Measurements from ENCODE around the gene SDSL. TPM values are rescaled to one million over a fixed set of nuclear protein-coding genes. Genes with fewer than 3 reads are reported as not detected.

SDSL gene
- total and polyA plus RNA-seq, 4 donors = 3.0 to 25.8 (median 13.0) TPM

DNA sequence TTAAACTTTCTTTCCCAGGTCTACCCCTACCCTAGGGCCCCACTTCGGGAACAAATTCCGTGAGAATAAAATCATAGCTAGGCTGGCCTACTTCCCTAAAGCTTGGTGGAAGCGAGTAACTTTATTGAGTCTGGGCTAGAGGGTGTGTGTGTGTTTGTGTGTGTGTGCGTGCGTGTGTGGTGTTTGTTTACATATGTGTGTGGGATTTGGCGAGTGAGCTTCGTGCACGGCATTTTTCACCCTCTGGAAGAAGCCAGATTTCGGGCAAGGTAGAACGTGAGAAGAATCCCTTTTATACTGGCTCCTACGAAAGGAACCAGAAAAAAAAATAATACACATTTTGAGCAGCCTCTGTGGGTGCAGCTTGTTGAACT, 57.0 kb downstream of the SDSL start:
- WGBS, 2 donors = 5% methylated on average over 11 of the region's 11 CpGs
- no peak for TF ChIP-seq CTCF (IDR thresholded peaks at IDR 0.05; ENCODE audit: control extremely low read depth, extremely low read depth)
- Histone ChIP-seq H3K4me3 (no peak overlapping the region), H3K27ac (ENCODE audit: low read depth in 1 of 2, low read length in 1 of 2) (no peak overlapping the region), H3K9ac (ENCODE audit: insufficient read depth in 1 of 2, low read length in 2 of 2) (no peak overlapping the region), H3K4me1 (ENCODE audit: control insufficient read depth in 5 of 5, insufficient read depth in 5 of 5, low read length in 5 of 5) (no peaks in the 10 kb centered on the region), H3K9me3 (ENCODE audit: control insufficient read depth in 4 of 4, insufficient read depth in 3 of 4, low read length in 3 of 4) (peaks cover 0 to 8% (median 0%) of the 10 kb centered on the region in 4 donors), H3K36me3 (ENCODE audit: control insufficient read depth in 4 of 4, insufficient read depth in 4 of 4, low read length in 4 of 4) (no peaks in the 10 kb centered on the region), H3K27me3 (ENCODE audit: control insufficient read depth in 3 of 3, insufficient read depth in 3 of 3, low read length in 2 of 3) (peaks cover 39 to 75% (median 51%) of the 10 kb centered on the region in 3 donors)
- ATAC-seq (ENCODE audit: insufficient read depth, low FRiP score) (no peak), DNase-seq (no peak)

DNA sequence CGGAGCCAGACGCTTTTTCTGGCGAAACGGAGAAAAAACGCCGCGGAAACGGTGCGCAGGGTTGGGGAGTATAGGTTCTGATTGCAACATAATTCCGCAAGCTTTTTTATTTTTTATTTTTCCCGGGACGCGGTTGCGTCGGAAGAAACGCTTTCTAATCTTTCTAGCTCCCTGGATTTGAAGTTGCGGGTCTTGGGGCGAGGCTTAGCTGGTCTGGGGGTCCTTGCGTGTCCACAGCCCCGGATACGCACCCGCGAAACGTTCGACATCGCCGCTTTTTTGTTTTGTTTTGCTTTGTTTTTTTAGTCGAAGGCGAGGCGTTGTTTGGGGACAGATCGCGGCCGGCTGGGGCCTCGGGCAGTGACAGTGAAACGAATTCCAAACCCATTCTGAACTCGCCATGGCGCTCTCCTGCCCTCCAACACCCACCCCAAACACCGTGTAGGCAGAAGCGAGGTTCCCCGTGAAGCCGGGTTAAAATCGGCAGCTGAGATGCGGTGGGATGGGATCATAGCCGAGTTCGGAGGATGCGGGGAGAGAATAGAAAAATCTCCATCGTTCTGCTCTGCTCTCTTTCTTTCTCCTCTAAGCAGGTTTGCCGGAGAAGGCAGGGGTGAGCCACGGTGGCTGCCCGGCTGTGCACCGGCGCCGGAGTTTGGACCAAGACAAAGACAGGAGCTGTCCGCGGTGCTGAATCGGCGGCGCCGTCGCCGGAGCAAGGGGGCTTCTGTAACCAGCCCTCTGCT, 57.6 kb downstream of the SDSL start:
- Histone ChIP-seq H3K9me3 (ENCODE audit: control insufficient read depth in 4 of 4, insufficient read depth in 3 of 4, low read length in 3 of 4) (peaks cover 0 to 8% (median 0%) of the 10 kb centered on the region in 4 donors), H3K27ac (ENCODE audit: low read depth in 1 of 2, low read length in 1 of 2) (no peak overlapping the region), H3K9ac (ENCODE audit: insufficient read depth in 1 of 2, low read length in 2 of 2) (no peak overlapping the region), H3K4me1 (ENCODE audit: control insufficient read depth in 5 of 5, insufficient read depth in 5 of 5, low read length in 5 of 5) (no peaks in the 10 kb centered on the region), H3K36me3 (ENCODE audit: control insufficient read depth in 4 of 4, insufficient read depth in 4 of 4, low read length in 4 of 4) (no peaks in the 10 kb centered on the region), H3K4me3 (no peak overlapping the region), H3K27me3 (ENCODE audit: control insufficient read depth in 3 of 3, insufficient read depth in 3 of 3, low read length in 2 of 3) (peaks cover 39 to 72% (median 46%) of the 10 kb centered on the region in 3 donors)
- DNase-seq = peak; percentile 53 to 73 (median 68)
- WGBS, 2 donors = 3 to 4% methylated on average over 61 of the region's 61 CpGs
- ATAC-seq (ENCODE audit: insufficient read depth, low FRiP score) = no peak
- TF ChIP-seq CTCF (IDR thresholded peaks at IDR 0.05; ENCODE audit: control extremely low read depth, extremely low read depth) = no peak

DNA sequence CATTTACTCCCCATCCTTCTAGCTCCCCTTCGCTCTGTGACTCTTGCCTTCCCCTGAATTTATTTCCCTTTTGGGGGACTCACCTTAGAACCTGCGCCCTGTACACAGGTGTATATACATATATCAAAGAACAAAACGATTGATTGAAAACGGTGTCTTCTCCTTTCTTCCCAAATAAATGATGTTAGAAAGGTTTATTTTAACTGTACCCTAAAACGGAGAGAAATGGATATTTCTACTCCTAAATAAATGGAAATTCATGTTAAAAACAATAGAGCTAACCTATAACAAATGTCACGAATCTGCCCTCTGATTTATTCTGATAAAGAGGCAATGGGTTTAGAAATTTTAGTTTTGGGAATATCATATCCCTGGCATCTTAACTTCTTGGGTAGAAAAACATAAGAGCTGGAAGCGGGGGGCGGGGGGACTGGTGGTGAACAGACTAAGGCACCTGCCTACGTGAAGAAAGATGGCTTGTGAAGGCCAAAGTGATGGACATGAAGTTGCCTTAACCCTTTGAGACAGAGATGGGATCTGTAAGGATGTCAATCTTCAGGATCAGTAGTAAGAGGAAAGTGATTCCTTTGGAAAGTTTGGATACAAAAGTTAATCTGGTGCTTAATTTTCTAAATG, 58.3 kb downstream of the SDSL start:
- Histone ChIP-seq H3K4me1 (ENCODE audit: control insufficient read depth in 5 of 5, insufficient read depth in 5 of 5, low read length in 5 of 5) (no peaks in the 10 kb centered on the region), H3K9ac (ENCODE audit: insufficient read depth in 1 of 2, low read length in 2 of 2) (no peak overlapping the region), H3K27ac (ENCODE audit: low read depth in 1 of 2, low read length in 1 of 2) (no peak overlapping the region), H3K9me3 (ENCODE audit: control insufficient read depth in 4 of 4, insufficient read depth in 3 of 4, low read length in 3 of 4) (peaks cover 0 to 5% (median 0%) of the 10 kb centered on the region in 4 donors), H3K27me3 (ENCODE audit: control insufficient read depth in 3 of 3, insufficient read depth in 3 of 3, low read length in 2 of 3) (peaks cover 39 to 71% (median 39%) of the 10 kb centered on the region in 3 donors), H3K4me3 (no peak overlapping the region), H3K36me3 (ENCODE audit: control insufficient read depth in 4 of 4, insufficient read depth in 4 of 4, low read length in 4 of 4) (no peaks in the 10 kb centered on the region)
- no peak for ATAC-seq (ENCODE audit: insufficient read depth, low FRiP score)
- no peak for DNase-seq
- 16 to 18% methylated on average over 9 of the region's 9 CpGs for WGBS, 2 donors
- TF ChIP-seq CTCF (IDR thresholded peaks at IDR 0.05; ENCODE audit: control extremely low read depth, extremely low read depth) = no peak
